ENCODE data around the gene SRRM3. TPM values are rescaled to one million over a fixed set of nuclear protein-coding genes. Genes with fewer than 3 reads are reported as not detected.
"Not testable (repeated sequence)": the region's sequence is repeated elsewhere in the genome, so short reads cannot be mapped to it uniquely, and the experiment has no call there.

Gene SRRM3
- total and polyA plus RNA-seq, 11 donors = 1.6 to 28.5 (median 6.5) TPM

DNA sequence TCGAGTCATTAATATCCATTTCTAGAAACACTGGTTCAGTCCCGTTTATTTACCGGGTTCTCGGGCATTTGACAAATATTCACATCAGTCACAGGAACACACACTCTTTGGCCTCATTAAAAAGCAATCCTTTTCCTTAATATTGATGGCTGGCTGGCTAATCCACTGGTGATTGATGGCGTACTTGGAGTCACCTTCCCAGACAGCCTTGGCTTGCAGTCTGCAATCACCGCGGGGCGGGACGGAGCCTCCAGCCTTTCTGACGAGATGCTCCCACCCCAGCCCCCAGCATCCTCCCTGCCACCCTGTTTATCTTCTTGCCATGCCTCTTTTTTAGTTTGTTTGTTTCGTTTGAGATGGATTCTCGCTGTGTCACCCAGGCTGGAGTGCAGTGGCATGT, 36.6 kb downstream of the SRRM3 start:
- WGBS, 4 donors = 37 to 52% (median 51%) methylated on average over 12 of the region's 12 CpGs
- no peak overlapping the region for H3K4me3 ChIP-seq
- H3K27me3 ChIP-seq = peaks cover 4 to 41% (median 20%) of the 10 kb centered on the region in 9 donors
- H3K9me3 ChIP-seq = no peaks in the 10 kb centered on the region
- ATAC-seq = no peak
- peaks cover 0 to 7% (median 0%) of the 10 kb centered on the region in 12 donors for H3K4me1 ChIP-seq
- no peaks in the 10 kb centered on the region for H3K36me3 ChIP-seq
- no peak overlapping the region for H3K27ac ChIP-seq
- intact Hi-C loops (cut with DNase I) = no loop called here
- no peak for DNase-seq
- TF ChIP-seq, protein P1, sequence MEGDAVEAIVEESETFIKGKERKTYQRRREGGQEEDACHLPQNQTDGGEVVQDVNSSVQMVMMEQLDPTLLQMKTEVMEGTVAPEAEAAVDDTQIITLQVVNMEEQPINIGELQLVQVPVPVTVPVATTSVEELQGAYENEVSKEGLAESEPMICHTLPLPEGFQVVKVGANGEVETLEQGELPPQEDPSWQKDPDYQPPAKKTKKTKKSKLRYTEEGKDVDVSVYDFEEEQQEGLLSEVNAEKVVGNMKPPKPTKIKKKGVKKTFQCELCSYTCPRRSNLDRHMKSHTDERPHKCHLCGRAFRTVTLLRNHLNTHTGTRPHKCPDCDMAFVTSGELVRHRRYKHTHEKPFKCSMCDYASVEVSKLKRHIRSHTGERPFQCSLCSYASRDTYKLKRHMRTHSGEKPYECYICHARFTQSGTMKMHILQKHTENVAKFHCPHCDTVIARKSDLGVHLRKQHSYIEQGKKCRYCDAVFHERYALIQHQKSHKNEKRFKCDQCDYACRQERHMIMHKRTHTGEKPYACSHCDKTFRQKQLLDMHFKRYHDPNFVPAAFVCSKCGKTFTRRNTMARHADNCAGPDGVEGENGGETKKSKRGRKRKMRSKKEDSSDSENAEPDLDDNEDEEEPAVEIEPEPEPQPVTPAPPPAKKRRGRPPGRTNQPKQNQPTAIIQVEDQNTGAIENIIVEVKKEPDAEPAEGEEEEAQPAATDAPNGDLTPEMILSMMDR (IDR thresholded peaks at IDR 0.05) = no peak
- no peak for TF ChIP-seq POLR2A (IDR thresholded peaks at IDR 0.05)

DNA sequence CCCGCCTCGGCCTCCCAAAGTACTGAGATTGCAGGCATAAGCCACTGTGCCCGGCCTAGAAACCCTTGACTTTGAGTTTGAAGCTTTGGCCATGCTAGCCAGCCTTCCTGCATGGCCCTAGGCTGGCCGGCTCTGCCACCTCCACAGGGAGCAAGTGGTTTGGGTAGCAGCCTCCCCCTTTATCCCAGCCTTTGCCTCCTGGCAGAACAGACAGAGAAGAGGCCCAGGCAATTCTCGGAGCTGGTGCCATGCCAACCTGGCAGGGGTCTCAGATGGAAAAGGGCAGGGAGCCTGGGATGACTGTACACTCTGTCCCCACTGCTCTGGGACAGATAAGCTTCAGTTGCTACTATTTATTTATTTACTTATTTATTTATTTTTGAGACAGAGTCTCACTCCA, 39.4 kb downstream of the SRRM3 start:
- Histone ChIP-seq H3K36me3 (no peaks in the 10 kb centered on the region), H3K27ac (no peak overlapping the region), H3K4me1 (no peaks in the 10 kb centered on the region), H3K27me3 (peaks cover 0 to 18% (median 0%) of the 10 kb centered on the region in 9 donors), H3K9me3 (no peaks in the 10 kb centered on the region), H3K4me3 (no peak overlapping the region)
- 76 to 86% (median 83%) methylated on average over 3 to 5 of the region's 5 CpGs for WGBS, 4 donors
- ATAC-seq (no peak), DNase-seq (no peak)
- intact Hi-C loops (cut with DNase I) = no loop called here
- no peak for TF ChIP-seq POLR2A (IDR thresholded peaks at IDR 0.05)
- TF ChIP-seq, protein P1 (IDR thresholded peaks at IDR 0.05) = no peak

DNA sequence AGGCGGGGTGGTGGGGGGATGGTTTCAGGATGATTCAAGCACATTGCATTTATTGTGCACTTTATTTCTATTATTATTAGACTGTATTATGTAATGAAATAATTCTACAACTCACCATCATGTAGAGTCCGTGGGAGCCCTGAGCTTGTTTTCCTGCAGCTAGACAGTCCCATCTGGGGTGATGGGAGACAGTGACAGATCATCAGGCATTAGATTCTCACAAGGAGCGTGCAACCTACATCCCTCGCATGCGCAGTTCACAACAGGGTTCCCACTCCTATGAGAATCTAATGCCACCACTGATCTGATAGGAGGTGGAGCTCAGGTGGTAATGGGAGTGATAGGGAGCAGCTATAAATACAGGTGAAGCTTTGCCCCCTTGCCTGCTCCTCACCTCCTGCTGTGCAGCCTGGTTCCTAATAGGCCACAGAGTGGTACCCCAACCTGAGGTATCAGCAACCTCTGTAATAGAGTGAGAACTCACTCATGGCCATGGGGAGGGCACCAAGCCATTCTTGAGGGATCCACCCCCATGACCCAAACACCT, 40.9 kb downstream of the SRRM3 start:
- H3K36me3 ChIP-seq; DNase-seq; intact Hi-C loops (cut with DNase I); H3K27ac ChIP-seq; H3K4me3 ChIP-seq; ATAC-seq; H3K4me1 ChIP-seq; H3K9me3 ChIP-seq: not testable (repeated sequence)
- peaks cover 0 to 14% (median 0%) of the 10 kb centered on the region in 9 donors for H3K27me3 ChIP-seq
- 83 to 93% (median 88%) methylated on average over 5 of the region's 5 CpGs for WGBS, 4 donors

DNA sequence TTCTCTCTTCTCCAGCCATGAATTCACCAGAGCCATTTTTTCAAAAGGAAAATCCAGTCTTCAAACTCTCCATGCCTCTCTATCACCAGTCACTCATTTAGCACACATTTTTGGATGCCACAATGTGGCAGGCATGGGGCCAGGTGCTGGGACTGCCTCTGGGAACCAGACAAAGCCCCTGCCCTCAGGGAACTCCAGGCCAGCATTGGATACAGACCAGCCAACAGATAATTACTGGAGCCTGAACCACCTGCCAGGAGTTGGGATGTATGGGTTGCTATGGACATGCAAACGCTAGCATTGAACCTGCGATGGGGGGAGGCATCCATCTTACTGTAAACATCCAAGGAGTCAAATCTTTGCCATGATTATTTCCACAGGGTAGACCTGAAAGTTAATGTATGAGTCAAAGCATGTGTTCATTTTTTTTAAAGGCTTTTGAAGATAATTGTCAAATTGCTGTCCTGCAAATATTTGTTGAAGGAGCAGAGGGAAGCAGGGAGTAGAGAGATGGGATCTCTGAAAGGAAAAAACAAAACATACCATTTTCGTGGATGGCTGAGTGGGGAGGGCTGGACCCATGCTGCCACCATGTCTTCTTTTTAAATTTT, 43.2 kb downstream of the SRRM3 start:
- no peaks in the 10 kb centered on the region for H3K4me1 ChIP-seq
- H3K36me3 ChIP-seq = no peaks in the 10 kb centered on the region
- no peak for ATAC-seq
- H3K27ac ChIP-seq = no peak overlapping the region
- intact Hi-C loops (cut with DNase I) = no loop called here
- H3K27me3 ChIP-seq = peaks cover 0 to 8% (median 0%) of the 10 kb centered on the region in 9 donors
- 42 to 52% (median 43%) methylated on average over 3 of the region's 3 CpGs for WGBS, 4 donors
- no peak for DNase-seq
- H3K9me3 ChIP-seq = no peaks in the 10 kb centered on the region
- no peak for TF ChIP-seq POLR2A (IDR thresholded peaks at IDR 0.05)
- TF ChIP-seq, protein P1 (IDR thresholded peaks at IDR 0.05) = no peak
- no peak overlapping the region for H3K4me3 ChIP-seq

Data from heart left ventricle (tissue), 16 donors.